Measurements from ENCODE around the gene PTH.

PTH gene

GRCh38 chr11:13495929-13496328 lies at the start of gene PTH:
TSS of gene PTH (minus strand) at chr11:13495997. CDS start at chr11:13492855, 3,142 bp downstream.
- no peak for DNase-seq

- DNase-seq: no peak
These were observed 42.2 kb upstream of the PTH start for GRCh38 chr11:13538044-13538443.

- DNase-seq: no peak
These were observed 40.0 kb upstream of the PTH start for GRCh38 chr11:13535819-13536218.

DNA sequence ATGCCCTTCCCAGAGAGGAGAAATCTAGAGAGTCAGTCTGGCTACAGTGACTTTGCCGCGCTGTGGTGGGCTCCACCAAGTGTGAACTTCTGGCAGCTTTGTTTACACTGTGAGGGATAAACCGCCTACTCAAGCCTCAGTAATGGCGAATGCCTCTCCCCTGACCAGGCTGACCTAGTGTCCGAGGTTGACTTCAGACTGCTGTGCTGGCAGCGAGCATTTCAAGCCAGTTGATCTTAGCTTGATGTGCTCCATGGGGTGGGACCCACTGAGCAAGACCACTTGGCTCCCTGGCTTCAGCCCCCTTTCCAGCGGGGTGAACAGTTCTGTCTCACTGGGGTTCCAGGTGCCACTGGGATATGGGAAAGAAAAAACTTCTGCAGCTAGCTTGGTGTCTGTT lies 38.6 kb upstream of the PTH start:
- DNase-seq: no peak

DNA sequence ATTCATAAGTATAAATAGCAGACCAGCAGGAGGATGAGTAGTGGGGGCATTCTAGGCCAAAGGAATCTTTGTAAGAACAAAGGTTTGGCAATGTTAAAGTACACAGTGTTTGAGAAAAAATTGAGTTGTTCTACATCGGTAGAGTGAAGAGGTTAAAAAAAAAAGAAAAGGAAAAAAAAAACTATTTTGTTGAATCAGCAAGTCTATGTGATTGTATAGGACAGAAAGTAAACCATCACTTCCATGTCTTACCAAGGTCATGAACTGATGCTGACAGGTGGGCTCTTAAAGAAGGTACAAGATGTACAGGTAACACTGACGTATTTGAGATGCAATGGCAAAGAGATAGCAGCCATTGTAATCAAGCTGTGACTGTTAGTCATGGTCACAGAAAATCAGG lies 29.5 kb upstream of the PTH start:
- DNase-seq: no peak

DNA sequence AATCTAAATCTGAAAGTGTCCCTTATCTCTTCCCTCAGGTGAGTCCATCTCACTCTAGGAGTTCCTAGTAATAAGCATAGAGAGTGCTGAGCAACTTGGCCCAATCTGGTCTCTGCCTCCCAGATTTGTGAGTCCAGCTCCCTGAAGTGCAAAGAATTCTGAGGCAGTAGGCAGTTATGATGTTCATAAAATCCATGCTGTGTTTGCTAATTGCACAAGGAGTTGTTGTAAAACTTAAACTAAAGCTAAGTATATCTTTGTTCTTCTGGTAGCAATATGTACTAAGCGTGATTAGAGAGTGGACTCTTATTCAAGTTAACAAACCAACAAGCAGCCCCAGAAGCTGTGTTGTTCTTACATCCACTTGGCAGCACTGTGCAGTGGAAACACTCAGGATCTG lies 7.6 kb upstream of the PTH start:
- DNase-seq: no peak

- no peak for DNase-seq
These were observed 6.7 kb upstream of the PTH start for GRCh38 chr11:13502492-13502891.

- DNase-seq: no peak
These were observed 1.7 kb downstream of the PTH start for GRCh38 chr11:13494051-13494450.

GRCh38 chr11:13487661-13488030 lies 8.2 kb downstream of the PTH start:
- DNase-seq: no peak

GRCh38 chr11:13486926-13487660 lies 8.7 kb downstream of the PTH start:
- no peak for DNase-seq

DNA sequence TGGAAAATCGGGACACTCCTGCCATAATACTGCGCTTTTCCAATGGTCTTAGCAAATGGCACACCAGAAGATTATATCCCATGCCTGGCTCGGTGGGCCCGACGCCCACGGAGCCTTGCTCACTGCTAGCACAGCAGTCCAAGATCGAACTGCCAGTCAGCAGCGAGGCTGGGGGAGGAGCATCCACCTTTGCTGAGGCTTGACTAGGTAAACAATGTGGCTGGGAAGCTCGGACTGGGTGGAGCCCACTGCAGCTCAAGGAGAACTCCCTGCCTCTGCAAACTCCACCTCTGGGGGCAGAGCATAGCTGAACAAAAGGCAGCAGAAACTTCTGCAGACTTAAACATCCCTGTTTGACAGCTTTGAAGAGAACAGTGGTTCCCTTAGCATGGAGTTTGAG lies 15.6 kb downstream of the PTH start:
- DNase-seq: no peak

DNA sequence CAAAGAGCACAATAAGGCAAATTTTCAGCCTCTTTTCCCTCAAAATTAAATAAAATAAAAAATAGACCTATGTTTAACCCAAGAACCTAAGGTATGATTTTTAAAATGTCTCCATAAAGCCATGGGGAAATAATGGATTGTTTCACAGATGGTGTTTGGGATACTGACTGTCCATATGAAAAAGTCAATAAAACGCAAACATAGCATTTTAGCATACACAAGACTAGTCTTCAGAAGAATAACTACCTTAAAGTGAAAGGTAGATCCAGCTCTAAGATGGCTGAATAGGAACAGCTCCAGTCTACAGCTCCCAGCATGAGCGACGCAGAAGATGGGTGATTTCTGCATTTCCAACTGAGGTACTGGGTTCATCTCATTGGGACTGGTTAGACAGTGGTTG lies 16.1 kb downstream of the PTH start:
- no peak for DNase-seq

DNA sequence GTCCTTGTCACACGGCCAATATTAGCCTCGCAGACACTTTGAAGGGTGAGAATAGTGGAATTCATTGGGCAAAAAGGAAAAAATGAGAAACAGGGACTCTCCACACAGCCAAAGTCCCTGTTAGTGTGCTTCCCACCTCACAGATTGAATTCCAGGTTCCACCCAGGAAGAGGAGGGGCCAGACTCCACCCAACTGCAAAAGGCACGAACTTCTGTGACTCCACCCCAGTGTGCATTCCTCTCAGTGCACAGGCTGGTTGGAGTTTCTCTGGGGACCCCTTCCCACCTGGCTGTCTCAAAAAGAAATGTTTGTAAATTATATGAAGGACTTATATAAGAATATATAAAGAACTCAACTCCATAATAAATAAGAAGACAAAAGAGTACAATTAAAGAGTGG lies 20.7 kb downstream of the PTH start:
- DNase-seq: no peak

GRCh38 chr11:13473013-13473722 lies 22.6 kb downstream of the PTH start:
- DNase-seq: no peak

DNA sequence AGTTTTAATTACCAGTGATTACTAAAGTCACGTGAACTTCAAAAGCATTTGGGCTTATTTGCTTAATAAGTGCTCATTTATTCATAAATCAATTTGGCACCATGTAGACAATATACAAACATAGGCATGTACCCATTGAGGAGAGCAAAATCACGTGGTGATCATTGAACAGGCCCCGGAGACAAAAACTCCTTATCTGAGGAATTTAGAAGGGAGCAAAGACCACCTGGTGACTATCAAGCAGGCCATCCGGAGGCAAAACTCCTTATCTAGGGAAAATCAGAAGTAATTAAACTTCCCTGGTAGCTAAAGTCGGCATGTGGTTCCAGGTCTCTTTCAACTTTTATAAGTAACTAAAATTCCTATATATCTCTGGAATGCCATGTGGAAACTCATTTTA lies 27.0 kb downstream of the PTH start:
- DNase-seq: no peak

GRCh38 chr11:13465909-13466371 lies 29.9 kb downstream of the PTH start:
- DNase-seq: peak; percentile 50

- peak; percentile 68 for DNase-seq
These were observed 32.0 kb downstream of the PTH start for GRCh38 chr11:13463779-13464290.

- DNase-seq: peak; percentile 88
These were observed 32.7 kb downstream of the PTH start, which contains the start of gene BTBD10 for GRCh38 chr11:13462901-13463778. TSS of gene BTBD10 (minus strand) at chr11:13463222. CDS start at chr11:13445124, 18,098 bp downstream.

DNA sequence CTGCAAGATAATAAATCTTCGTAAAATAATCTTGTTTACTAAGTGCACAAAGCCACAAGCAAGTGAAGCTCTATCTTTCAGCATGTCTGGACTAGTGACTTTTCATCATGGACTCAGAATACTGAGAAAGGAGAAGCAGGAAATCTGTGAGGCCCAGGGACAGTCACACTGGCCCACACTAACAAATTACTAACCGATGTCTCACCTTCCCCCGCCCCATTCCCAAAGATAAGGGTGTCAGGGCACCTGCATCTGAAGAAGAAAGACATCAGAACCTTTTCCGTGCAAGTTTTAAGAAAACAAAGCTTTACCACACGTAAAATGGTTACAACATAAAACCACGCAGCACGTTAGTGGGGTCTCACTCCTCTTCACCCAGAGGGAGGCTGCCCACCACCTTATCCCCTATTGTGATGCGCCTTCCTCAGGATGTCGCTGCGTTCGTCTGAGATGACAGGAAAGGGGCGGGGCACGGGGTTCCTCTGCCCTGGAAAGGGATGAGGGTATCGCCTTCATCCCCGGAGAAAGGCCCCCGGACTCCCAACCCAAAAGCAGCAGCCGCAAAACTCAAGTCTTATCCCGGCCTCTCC lies 33.4 kb downstream of the PTH start:
- DNase-seq: peak; percentile 63

DNA sequence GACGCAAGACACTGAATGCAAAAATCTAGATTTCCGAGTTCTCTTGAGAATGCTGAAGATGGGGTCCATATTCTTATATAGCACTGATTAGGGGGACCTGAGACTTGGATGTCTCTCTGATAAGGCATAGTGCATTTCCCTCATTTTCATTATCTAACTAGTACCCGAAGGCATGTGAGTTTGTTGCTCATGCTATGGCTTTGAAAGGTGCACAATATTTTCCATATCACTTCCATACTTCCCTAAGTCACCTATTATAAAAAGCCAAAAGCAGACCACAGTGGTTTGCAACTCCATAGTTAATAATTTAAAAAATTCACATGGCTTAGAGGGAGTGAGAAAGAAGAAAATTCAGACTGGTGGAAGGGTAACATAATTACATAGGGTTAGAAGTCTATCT lies 34.5 kb downstream of the PTH start:
- no peak for DNase-seq

- no peak for DNase-seq
These were observed 44.9 kb downstream of the PTH start for GRCh38 chr11:13450832-13451397.

DNA sequence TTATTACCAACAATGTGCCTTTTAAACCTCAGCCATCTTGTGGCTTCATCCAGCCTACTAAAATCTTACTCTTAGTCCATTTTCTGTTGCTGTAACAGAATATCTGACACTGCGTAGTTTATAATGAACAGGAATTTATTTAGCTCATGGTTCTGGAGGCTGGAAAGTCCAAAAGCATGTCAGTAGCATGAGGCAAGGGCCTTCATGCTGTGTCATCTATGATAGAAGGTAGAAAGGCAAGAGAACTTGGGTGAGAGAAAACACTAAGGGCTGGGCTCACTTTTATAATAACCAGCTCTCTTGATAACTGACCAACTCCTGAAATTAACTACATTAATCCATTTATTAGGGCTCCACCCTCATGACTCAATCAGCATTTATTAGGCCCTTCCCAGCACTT lies 46.3 kb downstream of the PTH start:
- DNase-seq: no peak
